ENCODE results near the gene SIRT6. TPM values are rescaled to one million over a fixed set of nuclear protein-coding genes. Genes with fewer than 3 reads are reported as not detected.
"Not testable (repeated sequence)": the region's sequence is repeated elsewhere in the genome, so short reads cannot be mapped to it uniquely, and the experiment has no call there.

Gene SIRT6
- total RNA-seq (2021) (22.2 and 23.2 TPM in 2 replicates), Bru-seq, nascent RNA (percentile 45 among the genes with signal in this experiment), BruChase-seq, experiment 1, labeled RNA remaining after a 2-hour chase (percentile 55 among the genes with signal in this experiment), BruChase-seq, experiment 2, labeled RNA remaining after a 6-hour chase (percentile 64 among the genes with signal in this experiment)
- long read RNA-seq, transcript SIRT6-202 (8 exons, 1,641 nt), result major isoform, 8 of 19 reads
- long read RNA-seq, transcript SIRT6-204 (2 exons, 371 nt), result major isoform, 8 of 19 reads
- long read RNA-seq, partial matches to known transcripts, result 2 of 19 reads
- long read RNA-seq, other reads (novel, unspliced or antisense), result 0 of 19 reads

DNA sequence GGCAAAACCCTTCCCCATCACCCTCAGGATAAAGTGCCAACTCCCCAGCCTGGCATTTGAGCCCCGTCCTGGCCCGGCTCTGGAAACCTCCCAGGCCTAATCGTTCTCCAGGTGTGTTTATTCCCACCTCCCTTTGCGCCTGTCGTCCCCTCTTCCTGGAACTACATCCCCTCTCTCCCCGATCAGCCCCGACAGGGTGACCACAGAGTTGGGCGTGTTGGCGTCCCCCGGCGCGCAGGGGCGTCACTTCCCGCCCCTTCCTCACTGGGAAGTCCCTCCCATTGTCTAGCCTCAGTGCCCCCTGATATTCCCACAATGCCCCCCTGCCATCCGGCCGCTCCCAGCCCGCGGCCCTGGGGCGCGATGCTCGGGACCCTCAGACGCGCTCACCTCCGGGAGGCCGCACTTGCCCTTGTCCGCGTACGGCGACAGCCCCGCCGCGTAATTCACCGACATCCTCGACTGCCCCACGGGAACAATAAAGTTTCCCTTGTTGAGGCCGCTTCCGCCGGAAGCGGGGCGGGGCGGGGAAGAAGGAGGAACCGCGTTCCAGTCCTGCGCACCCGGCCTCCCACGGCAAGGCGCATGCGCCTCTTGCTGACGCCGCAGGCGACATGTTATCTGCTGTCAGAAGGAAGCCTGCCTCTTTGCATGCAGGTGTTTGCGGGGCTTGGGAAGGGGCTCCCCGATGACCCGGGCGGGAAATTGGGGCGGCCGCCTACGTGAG, at the start of gene SIRT6, which contains the start of gene ANKRD24:
TSS of gene SIRT6 (minus strand) at position 480 of the 727 bp plus-strand sequence. CDS start at position 456, 24 bp downstream.
TSS of gene ANKRD24 (plus strand) at position 606 of the 727 bp plus-strand sequence. CDS start 3,737 bp downstream, outside the sequence.
- POLR2A ChIA-PET (ENCODE audit: unreplicated experiment), result no interaction called here
- Histone ChIP-seq H3K9me3 (ENCODE audit: insufficient read depth, low read depth) (no peaks in the 10 kb centered on the region), H3K27me3 (ENCODE audit: insufficient read depth, low read depth) (no peaks in the 10 kb centered on the region), H3K36me3 (ENCODE audit: low read depth) (no peaks in the 10 kb centered on the region), H3K27ac (peak within 1 kb of the TSS; percentile 38; the same call in 1 of the 2 replicates), H3K9me2 (ENCODE audit: insufficient read depth) (no peaks in the 10 kb centered on the region), H3F3A (ENCODE audit: insufficient read depth, low read depth) (no peaks in the 10 kb centered on the region), H3K79me2 (ENCODE audit: low read depth) (0 out of 2 replicates have a peak, but pooled peaks cover 7% of the 10 kb centered on the region), H3K4me3 (peak within 1 kb of the TSS; percentile 91), H4K20me1 (ENCODE audit: insufficient read depth) (no peaks in the 10 kb centered on the region), H3K4me2 (peak within 1 kb of the TSS; percentile 75), H2AFZ (peak within 1 kb of the TSS; percentile 91), H3K4me1 (replicated peaks; ENCODE audit: insufficient read depth) (peaks cover 4% of the 10 kb centered on the region; the same call in 1 of the 2 replicates)
- TF ChIP-seq EZH2 (IDR thresholded peaks at IDR 0.05; ENCODE audit: low read depth), result no peak
- TF ChIP-seq, protein P1, sequence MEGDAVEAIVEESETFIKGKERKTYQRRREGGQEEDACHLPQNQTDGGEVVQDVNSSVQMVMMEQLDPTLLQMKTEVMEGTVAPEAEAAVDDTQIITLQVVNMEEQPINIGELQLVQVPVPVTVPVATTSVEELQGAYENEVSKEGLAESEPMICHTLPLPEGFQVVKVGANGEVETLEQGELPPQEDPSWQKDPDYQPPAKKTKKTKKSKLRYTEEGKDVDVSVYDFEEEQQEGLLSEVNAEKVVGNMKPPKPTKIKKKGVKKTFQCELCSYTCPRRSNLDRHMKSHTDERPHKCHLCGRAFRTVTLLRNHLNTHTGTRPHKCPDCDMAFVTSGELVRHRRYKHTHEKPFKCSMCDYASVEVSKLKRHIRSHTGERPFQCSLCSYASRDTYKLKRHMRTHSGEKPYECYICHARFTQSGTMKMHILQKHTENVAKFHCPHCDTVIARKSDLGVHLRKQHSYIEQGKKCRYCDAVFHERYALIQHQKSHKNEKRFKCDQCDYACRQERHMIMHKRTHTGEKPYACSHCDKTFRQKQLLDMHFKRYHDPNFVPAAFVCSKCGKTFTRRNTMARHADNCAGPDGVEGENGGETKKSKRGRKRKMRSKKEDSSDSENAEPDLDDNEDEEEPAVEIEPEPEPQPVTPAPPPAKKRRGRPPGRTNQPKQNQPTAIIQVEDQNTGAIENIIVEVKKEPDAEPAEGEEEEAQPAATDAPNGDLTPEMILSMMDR (conservative IDR thresholded peaks at IDR 0.05), result no peak
- DNase-seq, result peak; percentile 82 to 89
- intact Hi-C loops (cut with micrococcal nuclease; ENCODE audit: unreplicated experiment), result loop anchor here (5.0 kb wide), 2 partner anchors 40 to 115 kb away; partner anchors contain the start of gene ZBTB7A
- CTCF ChIA-PET, result no interaction called here
- BruUV-seq (replicated peaks), result no TSS peak

DNA sequence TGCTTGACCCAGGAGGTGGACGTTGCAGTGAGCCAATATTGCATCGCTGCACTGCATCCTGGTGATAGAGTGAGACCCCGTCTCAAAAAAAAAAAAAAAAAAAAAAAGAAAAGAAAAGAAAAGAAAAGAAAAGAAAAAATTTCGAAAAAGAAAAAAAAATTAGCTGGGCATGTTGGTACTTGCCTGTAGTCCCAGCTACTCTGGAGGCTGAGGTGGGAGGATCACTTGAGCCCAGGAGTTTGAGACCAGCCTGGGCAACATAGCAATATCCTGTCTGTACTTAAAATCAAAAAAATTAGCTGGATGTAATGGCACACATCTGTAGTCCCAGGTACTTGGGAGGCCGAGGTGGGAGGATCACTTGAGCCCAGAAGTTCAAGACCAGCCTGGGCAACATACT, 49.8 kb upstream of the SIRT6 start:
- H3K4me3 ChIP-seq; H3K4me2 ChIP-seq; intact Hi-C loops (cut with micrococcal nuclease; ENCODE audit: unreplicated experiment); H3K36me3 ChIP-seq (ENCODE audit: low read depth); BruUV-seq (replicated peaks); POLR2A ChIA-PET (ENCODE audit: unreplicated experiment); H3K27me3 ChIP-seq (ENCODE audit: insufficient read depth, low read depth); H4K20me1 ChIP-seq (ENCODE audit: insufficient read depth); H3K9me3 ChIP-seq (ENCODE audit: insufficient read depth, low read depth); H3F3A ChIP-seq (ENCODE audit: insufficient read depth, low read depth); H3K9me2 ChIP-seq (ENCODE audit: insufficient read depth); H3K27ac ChIP-seq; H3K79me2 ChIP-seq (ENCODE audit: low read depth); H2AFZ ChIP-seq; CTCF ChIA-PET; H3K4me1 ChIP-seq (replicated peaks; ENCODE audit: insufficient read depth); DNase-seq: not testable (repeated sequence)

DNA sequence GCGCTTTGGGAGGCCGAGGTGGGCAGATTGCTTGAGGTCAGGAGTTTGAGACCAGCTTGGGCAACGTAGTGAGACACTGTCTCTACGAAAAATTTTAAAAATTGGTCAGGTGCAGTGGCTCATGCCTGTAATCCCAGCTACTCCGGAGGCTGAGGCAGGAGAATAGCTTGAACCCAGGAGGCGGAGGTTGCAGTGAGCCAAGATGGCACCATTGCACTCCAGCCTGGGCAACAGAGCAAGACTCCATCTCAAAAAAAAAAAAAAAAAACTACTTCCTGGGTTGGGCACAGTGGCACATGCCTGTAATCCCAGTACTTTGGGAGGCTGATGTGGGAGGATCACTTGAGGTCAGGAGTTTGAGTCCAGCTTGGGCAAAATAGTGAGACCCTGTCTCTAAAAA, 49.2 kb upstream of the SIRT6 start:
- H3K9me3 ChIP-seq (ENCODE audit: insufficient read depth, low read depth); H3K4me3 ChIP-seq; intact Hi-C loops (cut with micrococcal nuclease; ENCODE audit: unreplicated experiment); POLR2A ChIA-PET (ENCODE audit: unreplicated experiment); H3F3A ChIP-seq (ENCODE audit: insufficient read depth, low read depth); DNase-seq; H3K9me2 ChIP-seq (ENCODE audit: insufficient read depth); CTCF ChIA-PET; H2AFZ ChIP-seq; H3K4me2 ChIP-seq; BruUV-seq (replicated peaks); H3K27me3 ChIP-seq (ENCODE audit: insufficient read depth, low read depth); H3K36me3 ChIP-seq (ENCODE audit: low read depth); H3K79me2 ChIP-seq (ENCODE audit: low read depth); H3K4me1 ChIP-seq (replicated peaks; ENCODE audit: insufficient read depth); H3K27ac ChIP-seq; H4K20me1 ChIP-seq (ENCODE audit: insufficient read depth): not testable (repeated sequence)

DNA sequence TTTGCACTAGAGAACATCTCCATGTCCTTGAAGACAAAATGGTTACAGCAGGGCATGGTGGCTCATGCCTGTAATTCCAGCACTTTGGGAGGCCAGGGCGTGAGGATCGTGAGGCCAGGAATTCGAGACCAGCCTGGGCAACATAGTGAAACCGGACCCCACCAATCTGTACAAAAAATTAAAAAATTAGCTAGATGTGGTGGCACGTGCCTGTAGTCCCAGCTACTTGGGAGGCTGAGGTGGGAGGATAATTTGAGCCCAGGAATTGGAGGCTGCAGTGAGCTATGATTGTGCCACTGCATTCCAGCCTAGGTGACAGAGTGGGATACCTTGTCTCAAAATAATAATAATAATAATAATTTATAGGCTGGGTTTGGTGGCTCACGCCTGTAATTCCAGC, 47.9 kb upstream of the SIRT6 start:
- H3K9me2 ChIP-seq (ENCODE audit: insufficient read depth); intact Hi-C loops (cut with micrococcal nuclease; ENCODE audit: unreplicated experiment); H3K79me2 ChIP-seq (ENCODE audit: low read depth); CTCF ChIA-PET; BruUV-seq (replicated peaks); H3K27me3 ChIP-seq (ENCODE audit: insufficient read depth, low read depth); H3K4me1 ChIP-seq (replicated peaks; ENCODE audit: insufficient read depth); H3K4me3 ChIP-seq; H3K27ac ChIP-seq; H3K36me3 ChIP-seq (ENCODE audit: low read depth); H3F3A ChIP-seq (ENCODE audit: insufficient read depth, low read depth); H2AFZ ChIP-seq; DNase-seq; H3K9me3 ChIP-seq (ENCODE audit: insufficient read depth, low read depth); POLR2A ChIA-PET (ENCODE audit: unreplicated experiment); H4K20me1 ChIP-seq (ENCODE audit: insufficient read depth); H3K4me2 ChIP-seq: not testable (repeated sequence)

Data from PC-9 (cell line).